ENCODE data around the gene HBEGF.

HBEGF gene

DNA sequence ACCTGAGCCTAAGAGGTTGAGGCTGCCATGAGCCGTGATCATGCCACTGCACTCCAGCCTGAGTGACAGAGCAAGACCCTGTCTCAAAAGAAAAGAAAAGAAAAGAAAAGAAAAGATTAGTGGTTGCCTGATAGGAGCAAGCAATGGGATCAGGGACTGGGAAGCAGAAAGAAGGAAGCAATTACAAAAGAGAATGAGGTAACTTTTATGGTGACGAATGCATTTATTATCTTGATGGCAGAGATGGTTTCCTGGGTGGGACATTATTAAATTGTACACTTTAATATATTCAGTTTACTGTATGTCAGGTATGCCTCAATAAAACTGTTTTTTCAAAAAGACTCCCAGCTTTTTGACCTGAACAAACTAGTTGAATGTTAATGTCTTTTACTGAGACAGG lies 36.0 kb downstream of the HBEGF start:
- no peak for DNase-seq (ENCODE audit: low read depth)
- H3K4me3 ChIP-seq (ENCODE audit: low read depth, low read length): no peak overlapping the region
- TF ChIP-seq, protein P1, sequence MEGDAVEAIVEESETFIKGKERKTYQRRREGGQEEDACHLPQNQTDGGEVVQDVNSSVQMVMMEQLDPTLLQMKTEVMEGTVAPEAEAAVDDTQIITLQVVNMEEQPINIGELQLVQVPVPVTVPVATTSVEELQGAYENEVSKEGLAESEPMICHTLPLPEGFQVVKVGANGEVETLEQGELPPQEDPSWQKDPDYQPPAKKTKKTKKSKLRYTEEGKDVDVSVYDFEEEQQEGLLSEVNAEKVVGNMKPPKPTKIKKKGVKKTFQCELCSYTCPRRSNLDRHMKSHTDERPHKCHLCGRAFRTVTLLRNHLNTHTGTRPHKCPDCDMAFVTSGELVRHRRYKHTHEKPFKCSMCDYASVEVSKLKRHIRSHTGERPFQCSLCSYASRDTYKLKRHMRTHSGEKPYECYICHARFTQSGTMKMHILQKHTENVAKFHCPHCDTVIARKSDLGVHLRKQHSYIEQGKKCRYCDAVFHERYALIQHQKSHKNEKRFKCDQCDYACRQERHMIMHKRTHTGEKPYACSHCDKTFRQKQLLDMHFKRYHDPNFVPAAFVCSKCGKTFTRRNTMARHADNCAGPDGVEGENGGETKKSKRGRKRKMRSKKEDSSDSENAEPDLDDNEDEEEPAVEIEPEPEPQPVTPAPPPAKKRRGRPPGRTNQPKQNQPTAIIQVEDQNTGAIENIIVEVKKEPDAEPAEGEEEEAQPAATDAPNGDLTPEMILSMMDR (IDR thresholded peaks at IDR 0.05; ENCODE audit: insufficient read depth, low read depth, low read length, missing control alignments): no peak

DNA sequence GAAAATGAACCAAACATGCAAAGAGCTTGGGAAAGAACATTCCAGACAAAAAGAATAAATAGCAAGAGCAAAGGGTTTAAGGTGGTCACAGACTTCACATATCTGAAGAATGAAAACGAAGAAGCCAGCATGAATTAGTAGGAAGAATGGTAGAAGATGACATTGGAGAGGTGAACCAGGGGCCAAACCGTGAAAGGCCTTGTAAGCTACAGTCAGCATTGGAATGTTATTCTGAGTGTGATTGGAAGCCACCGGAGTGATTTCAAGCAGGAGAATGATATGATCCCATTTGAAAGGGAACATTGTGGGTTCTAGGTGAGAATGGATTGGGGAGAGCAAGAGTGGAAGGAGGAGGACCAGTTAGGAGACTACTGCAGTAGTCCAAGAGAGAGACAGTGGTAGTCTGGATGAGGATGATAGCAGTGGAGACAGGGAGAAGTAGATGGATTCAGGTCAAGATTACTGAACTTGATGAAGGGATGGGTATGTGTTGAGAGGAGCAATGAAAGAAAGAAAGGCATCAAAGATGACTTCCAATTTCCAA lies 36.6 kb downstream of the HBEGF start:
- TF ChIP-seq, protein P1 (IDR thresholded peaks at IDR 0.05; ENCODE audit: insufficient read depth, low read depth, low read length, missing control alignments): no peak
- DNase-seq (ENCODE audit: low read depth): no peak
- no peak overlapping the region for H3K4me3 ChIP-seq (ENCODE audit: low read depth, low read length)

GRCh38 chr5:140305471-140305870 lies 40.9 kb downstream of the HBEGF start:
- DNase-seq (ENCODE audit: low read depth): no peak
- H3K4me3 ChIP-seq (ENCODE audit: low read depth, low read length): no peak overlapping the region
- TF ChIP-seq, protein P1 (IDR thresholded peaks at IDR 0.05; ENCODE audit: insufficient read depth, low read depth, low read length, missing control alignments): no peak

- no peak overlapping the region for H3K4me3 ChIP-seq (ENCODE audit: low read depth, low read length)
- TF ChIP-seq, protein P1 (IDR thresholded peaks at IDR 0.05; ENCODE audit: insufficient read depth, low read depth, low read length, missing control alignments): no peak
- DNase-seq (ENCODE audit: low read depth): no peak
These were observed 42.4 kb downstream of the HBEGF start for GRCh38 chr5:140303966-140304365.

GRCh38 chr5:140302786-140303639 lies 43.4 kb downstream of the HBEGF start, which contains the start of gene PFDN1:
Gene PFDN1 (minus strand): TSS chr5:140303101. CDS start chr5:140303073, 28 bp downstream.
- TF ChIP-seq, protein P1 (IDR thresholded peaks at IDR 0.05; ENCODE audit: insufficient read depth, low read depth, low read length, missing control alignments): no peak
- H3K4me3 ChIP-seq (ENCODE audit: low read depth, low read length): peak within 1 kb of the TSS; percentile 92
- peak; percentile 96 for DNase-seq (ENCODE audit: low read depth)

GRCh38 chr5:140301136-140301535 lies 45.3 kb downstream of the HBEGF start:
- no peak for DNase-seq (ENCODE audit: low read depth)
- H3K4me3 ChIP-seq (ENCODE audit: low read depth, low read length): no peak overlapping the region
- TF ChIP-seq, protein P1 (IDR thresholded peaks at IDR 0.05; ENCODE audit: insufficient read depth, low read depth, low read length, missing control alignments): no peak
